ENCODE measurements around the gene WASHC3.
"Not testable (repeated sequence)": the region's sequence is repeated elsewhere in the genome, so short reads cannot be mapped to it uniquely, and the experiment has no call there.

Gene WASHC3, protein sequence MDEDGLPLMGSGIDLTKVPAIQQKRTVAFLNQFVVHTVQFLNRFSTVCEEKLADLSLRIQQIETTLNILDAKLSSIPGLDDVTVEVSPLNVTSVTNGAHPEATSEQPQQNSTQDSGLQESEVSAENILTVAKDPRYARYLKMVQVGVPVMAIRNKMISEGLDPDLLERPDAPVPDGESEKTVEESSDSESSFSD

GRCh38 chr12:102061560-102062418, at the start of gene WASHC3:
WASHC3 (minus strand) TSS chr12:102061991; CDS start chr12:102061962, 29 bp downstream.
- peak; percentile 94 for DNase-seq
- in situ Hi-C loops (cut with MboI; ENCODE audit: low pct_unique_long_range_greater_than_20kb, low sequenced_read_pairs), result no loop called here

GRCh38 chr12:102110782-102111181, 49.0 kb upstream of the WASHC3 start:
- in situ Hi-C loops (cut with MboI; ENCODE audit: low pct_unique_long_range_greater_than_20kb, low sequenced_read_pairs), result no loop called here
- DNase-seq, result no peak

- in situ Hi-C loops (cut with MboI; ENCODE audit: low pct_unique_long_range_greater_than_20kb, low sequenced_read_pairs), result no loop called here
These were observed 46.2 kb upstream of the WASHC3 start for GRCh38 chr12:102107970-102108369.

DNA sequence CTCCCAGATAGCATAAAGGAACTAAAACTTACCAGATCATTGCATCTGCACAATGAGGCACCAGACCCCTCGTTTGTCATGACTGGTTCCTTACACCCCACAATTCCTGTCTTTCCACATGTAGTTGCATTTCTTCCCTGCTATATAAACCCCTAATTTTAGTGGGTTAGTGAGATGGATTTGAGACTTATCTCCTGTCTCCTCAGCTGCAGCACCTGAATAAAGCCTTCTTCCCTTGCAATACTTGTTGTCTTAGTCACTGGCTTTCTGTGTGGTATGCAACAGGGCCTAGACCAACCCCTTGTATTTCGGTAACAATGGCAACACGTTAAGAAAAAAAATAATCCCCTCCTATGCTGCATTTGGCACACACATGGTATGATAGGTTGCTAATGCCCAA, 45.1 kb upstream of the WASHC3 start:
- in situ Hi-C loops (cut with MboI; ENCODE audit: low pct_unique_long_range_greater_than_20kb, low sequenced_read_pairs), result no loop called here
- no peak for DNase-seq

More at GRCh38 chr12:102107970-102108369, 46.2 kb upstream of the WASHC3 start:
- DNase-seq, result no peak

- in situ Hi-C loops (cut with MboI; ENCODE audit: low pct_unique_long_range_greater_than_20kb, low sequenced_read_pairs), result no loop called here
- DNase-seq, result no peak
These were observed 35.1 kb upstream of the WASHC3 start for GRCh38 chr12:102096855-102097254.

- DNase-seq, result peak; percentile 40
These were observed 34.0 kb upstream of the WASHC3 start for GRCh38 chr12:102095677-102096263.

GRCh38 chr12:102093319-102093718, 31.5 kb upstream of the WASHC3 start:
- in situ Hi-C loops (cut with MboI; ENCODE audit: low pct_unique_long_range_greater_than_20kb, low sequenced_read_pairs), result no loop called here
- no peak for DNase-seq

More at GRCh38 chr12:102095677-102096263, 34.0 kb upstream of the WASHC3 start:
- in situ Hi-C loops (cut with MboI; ENCODE audit: low pct_unique_long_range_greater_than_20kb, low sequenced_read_pairs), result no loop called here

DNA sequence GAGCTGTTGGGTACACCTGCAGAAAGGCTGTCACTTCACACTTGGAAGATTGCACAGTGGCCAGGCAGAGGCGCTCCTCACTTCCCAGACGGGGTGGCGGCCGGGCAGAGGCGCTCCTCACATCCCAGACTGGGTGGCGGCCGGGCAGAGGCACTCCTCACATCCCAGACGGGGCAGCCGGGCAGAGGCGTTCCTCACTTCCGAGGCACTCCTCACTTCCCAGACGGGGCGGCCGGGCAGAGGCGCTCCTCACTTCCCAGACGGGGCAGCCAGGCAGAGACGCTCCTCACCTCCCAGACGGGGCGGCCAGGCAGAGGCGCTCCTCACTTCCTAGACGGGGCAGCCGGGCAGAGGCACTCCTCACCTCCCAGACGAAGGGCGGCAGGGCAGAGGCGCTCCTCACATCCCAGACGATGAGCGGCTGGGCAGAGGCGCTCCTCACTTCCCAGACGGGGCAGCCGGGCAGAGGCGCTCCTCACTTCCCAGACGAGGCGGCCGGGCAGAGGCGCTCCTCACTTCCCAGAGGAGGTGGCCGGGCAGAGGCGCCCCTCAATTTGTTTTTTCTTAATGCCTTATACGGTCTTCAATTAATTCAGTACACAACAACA, 27.5 kb upstream of the WASHC3 start:
- DNase-seq; in situ Hi-C loops (cut with MboI; ENCODE audit: low pct_unique_long_range_greater_than_20kb, low sequenced_read_pairs): not testable (repeated sequence)

DNA sequence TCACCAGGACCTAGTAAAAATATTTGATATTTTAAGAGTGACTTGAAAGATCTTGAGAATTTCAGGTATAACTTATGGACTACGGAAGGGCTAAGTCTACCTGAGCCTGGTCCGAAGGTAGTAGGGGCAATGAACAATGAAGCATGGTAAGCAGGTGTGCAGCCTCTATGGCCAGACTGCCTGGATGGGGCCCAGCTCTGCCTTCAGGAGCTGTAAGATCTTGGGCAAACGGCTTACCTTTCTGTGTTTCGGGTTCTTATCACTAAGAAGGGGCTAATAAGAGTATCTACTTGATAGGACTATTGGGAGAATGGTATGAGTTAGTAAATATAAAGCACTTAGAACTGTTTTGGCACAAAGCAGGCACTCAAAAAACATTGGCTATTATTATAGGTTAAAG, 19.1 kb upstream of the WASHC3 start:
- DNase-seq, result no peak
- in situ Hi-C loops (cut with MboI; ENCODE audit: low pct_unique_long_range_greater_than_20kb, low sequenced_read_pairs), result no loop called here

DNA sequence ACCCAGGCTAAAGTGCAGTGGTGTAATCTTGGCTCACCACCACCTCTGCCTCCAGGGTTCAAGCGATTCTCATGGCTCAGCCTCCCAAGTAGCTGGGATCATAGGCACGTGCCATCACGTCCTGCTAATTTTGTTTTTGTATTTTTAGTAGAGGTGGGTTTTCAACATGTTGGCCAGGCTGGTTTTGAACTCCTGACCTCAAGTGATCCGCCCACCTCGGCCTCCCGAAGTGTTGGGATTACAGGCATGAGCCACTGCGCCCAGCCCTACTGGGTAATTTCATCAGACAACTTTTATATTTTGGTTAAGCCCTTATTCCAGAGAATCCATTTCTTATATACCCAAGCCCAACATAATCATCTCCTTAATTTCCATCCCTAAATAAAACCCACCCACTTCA, 10.3 kb upstream of the WASHC3 start:
- in situ Hi-C loops (cut with MboI; ENCODE audit: low pct_unique_long_range_greater_than_20kb, low sequenced_read_pairs); DNase-seq: not testable (repeated sequence)

DNA sequence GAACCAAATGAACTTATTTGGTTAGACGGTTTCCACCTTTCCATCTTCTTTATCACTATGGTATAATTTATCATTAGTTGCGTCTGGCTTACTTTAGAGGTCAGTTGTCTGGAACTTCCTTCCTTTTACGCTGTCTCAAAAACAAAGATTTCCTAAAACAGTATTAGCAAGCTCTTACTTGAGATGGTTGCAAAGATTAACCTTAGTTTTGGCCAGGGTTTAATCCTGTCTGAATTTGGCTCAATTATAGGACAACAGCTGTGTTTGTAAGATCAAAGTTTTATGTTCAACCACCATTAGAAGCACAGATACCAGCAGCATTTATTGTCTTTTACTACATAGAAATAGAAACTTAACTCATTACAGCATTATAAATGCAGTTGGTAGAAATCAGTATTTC, 7.9 kb upstream of the WASHC3 start:
- in situ Hi-C loops (cut with MboI; ENCODE audit: low pct_unique_long_range_greater_than_20kb, low sequenced_read_pairs), result no loop called here

GRCh38 chr12:102067574-102068258, 5.9 kb upstream of the WASHC3 start:
- in situ Hi-C loops (cut with MboI; ENCODE audit: low pct_unique_long_range_greater_than_20kb, low sequenced_read_pairs), result no loop called here
- no peak for DNase-seq

More for the DNA sequence above, 7.9 kb upstream of the WASHC3 start:
- no peak for DNase-seq

DNA sequence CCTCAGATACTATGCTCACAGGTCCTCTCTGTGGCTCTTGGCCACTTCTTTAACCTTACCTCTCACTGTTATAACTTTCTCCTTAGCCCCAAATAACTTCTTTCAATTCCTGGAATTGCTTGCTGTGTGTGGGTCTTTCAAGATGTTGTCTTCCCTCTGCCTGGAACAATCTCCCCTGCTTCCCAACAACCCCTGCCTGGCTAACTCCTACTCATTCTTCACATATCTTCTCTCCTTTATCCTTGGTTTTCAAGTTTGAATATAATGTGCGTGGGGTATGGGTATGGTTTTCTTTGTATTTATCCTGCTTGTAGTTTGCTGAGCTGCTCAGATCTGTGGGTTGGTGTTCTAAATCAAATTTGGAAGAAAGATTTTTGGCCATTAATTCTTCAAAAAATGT, 2.7 kb upstream of the WASHC3 start:
- DNase-seq, result no peak
- in situ Hi-C loops (cut with MboI; ENCODE audit: low pct_unique_long_range_greater_than_20kb, low sequenced_read_pairs), result no loop called here

DNA sequence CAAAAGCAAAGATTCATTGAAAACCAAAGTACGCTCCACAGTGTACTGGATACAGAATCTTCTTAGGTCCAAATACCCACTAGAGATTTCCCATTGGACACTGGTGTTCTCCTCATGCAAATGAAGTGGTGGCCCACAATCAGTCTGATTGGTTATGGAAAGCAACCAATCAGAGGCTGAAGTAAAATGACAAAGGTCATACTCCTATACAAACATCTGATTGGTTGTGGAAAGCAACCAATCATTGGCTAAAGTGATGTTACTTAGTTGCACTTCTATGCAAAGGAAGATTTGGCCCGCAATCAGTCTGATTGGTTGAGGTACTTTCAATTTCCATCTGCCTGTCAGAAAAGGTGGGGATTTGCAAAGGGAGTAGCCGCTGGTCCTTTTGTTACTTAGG, 1.3 kb upstream of the WASHC3 start:
- in situ Hi-C loops (cut with MboI; ENCODE audit: low pct_unique_long_range_greater_than_20kb, low sequenced_read_pairs), result no loop called here
- DNase-seq, result no peak

GRCh38 chr12:102062419-102062806, 622 bp upstream of the WASHC3 start:
- in situ Hi-C loops (cut with MboI; ENCODE audit: low pct_unique_long_range_greater_than_20kb, low sequenced_read_pairs), result no loop called here
- no peak for DNase-seq

GRCh38 chr12:102061096-102061559, 663 bp downstream of the WASHC3 start:
- peak; percentile 48 for DNase-seq
- in situ Hi-C loops (cut with MboI; ENCODE audit: low pct_unique_long_range_greater_than_20kb, low sequenced_read_pairs), result no loop called here

GRCh38 chr12:102059343-102059742, 2.4 kb downstream of the WASHC3 start:
- in situ Hi-C loops (cut with MboI; ENCODE audit: low pct_unique_long_range_greater_than_20kb, low sequenced_read_pairs), result no loop called here
- DNase-seq, result no peak

DNA sequence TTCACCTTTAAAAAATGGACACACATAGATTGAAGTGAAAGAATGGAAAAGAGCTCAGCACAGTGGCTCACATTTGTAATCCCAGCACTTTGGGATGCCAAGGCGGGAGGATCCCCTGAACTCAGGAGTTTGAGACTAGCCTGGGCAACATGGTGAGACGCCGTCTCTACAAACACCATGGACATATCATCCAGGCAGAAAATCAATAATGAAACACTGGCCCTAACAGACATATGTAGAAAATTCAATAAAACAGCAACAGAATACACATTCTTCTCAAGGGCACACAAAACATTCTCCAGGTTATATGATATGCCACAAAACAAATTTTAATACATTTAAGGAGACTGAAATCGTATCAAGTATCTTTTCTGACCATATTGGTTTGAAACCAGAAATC, 7.4 kb downstream of the WASHC3 start:
- in situ Hi-C loops (cut with MboI; ENCODE audit: low pct_unique_long_range_greater_than_20kb, low sequenced_read_pairs), result no loop called here
- DNase-seq, result no peak

- no peak for DNase-seq
- in situ Hi-C loops (cut with MboI; ENCODE audit: low pct_unique_long_range_greater_than_20kb, low sequenced_read_pairs), result no loop called here
These were observed 8.8 kb downstream of the WASHC3 start for GRCh38 chr12:102053062-102053349.
